HL-60/S4 (cell line): ENCODE data around the gene FIGNL1.

Experiments used
- in situ Hi-C: fragments of 300-500 bp; cut with MboI; formaldehyde crosslinking; loops from 2 replicates; pipeline ENCODE4 v1.14.3; 2022; ENCODE audit warnings: low sequenced_read_pairs

FIGNL1 gene

DNA sequence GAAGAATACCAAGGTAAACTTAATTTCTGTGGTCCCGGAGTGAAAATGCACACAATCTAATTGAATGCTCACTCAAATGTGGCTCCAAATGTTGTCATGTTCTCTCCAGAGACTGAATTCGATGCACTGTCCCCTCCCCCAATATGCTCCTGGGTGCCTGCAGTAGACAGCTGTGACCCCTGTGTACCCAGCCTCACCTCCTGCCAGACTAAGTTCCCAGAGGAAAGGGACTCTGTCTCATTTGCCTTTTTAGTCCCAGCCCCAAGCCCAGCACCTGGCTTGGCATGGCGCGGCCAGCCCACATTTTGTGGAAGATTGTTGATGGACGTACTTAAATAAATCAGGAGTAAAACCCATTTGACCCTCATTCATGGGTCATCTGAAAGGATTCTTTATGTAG, 21.8 kb upstream of the FIGNL1 start:
- in situ Hi-C loops: loop anchor here (25.0 kb wide), 1 partner anchor 690 kb away; no protein-coding TSS in a partner anchor

DNA sequence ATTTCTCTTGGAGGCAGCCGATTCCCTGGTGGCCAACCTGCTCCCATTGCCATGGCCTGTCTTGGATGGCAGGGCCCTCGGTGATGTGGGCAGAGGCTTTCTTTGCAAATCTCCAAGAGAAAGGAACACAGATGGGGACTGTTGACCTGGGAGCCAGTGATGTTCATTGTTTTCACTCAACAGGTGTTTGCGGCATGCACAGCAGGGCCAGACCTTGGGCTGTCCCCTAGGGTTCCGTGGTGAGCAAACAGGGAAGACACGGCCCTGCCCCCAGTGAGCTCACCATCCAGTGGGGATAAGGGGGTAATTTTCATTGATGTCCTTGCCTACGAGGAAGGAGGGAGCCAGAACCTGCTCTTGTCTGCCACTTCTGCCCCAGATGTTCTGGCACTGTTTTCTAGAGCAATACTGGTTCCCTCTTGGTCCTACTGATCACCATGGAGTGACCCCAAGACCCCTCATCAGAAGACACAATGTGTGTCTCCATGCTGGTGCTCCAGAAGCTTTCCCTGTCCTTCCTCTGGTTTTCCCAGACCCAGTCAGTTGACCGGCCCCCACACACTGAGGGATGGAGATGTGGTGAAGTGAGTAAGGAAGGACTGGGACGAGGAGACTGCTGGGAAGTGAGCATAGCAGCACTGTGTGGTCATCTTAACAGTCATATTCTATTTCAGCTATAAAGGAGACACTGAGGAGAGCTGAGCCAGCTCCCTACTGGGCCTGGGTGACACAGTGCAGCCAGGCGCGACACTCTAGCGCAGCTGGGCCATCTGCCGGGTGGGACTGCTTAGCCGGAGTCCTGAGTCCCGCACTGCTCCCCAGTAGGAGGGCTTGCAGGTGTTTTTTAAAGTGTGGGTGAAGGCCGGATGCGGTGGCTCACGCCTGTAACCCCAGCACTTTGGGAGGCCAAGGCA, 20.4 kb upstream of the FIGNL1 start:
- in situ Hi-C loops: loop anchor here (25.0 kb wide), 1 partner anchor 692 kb away; no protein-coding TSS in a partner anchor

DNA sequence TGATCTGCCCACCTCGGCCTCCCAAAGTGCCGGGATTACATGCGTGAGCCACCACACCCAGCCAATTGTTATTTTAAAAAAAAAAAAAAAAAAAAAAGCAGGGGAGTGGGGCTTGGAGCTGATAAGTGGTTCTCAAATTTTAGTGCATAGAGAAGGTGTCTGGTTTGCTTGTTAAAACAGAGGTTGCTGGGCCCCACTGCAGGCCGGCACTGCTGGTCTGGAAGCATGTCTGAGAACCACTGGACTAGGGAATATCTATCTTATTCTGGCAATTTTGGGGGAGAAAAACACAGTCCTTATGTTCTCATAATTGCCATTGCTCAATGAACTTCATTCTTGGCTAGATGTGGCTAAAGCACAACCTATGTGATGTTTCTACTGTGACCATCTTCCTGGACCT, 19.0 kb upstream of the FIGNL1 start:
- in situ Hi-C loops: loop anchor here (25.0 kb wide), 1 partner anchor 693 kb away; no protein-coding TSS in a partner anchor

DNA sequence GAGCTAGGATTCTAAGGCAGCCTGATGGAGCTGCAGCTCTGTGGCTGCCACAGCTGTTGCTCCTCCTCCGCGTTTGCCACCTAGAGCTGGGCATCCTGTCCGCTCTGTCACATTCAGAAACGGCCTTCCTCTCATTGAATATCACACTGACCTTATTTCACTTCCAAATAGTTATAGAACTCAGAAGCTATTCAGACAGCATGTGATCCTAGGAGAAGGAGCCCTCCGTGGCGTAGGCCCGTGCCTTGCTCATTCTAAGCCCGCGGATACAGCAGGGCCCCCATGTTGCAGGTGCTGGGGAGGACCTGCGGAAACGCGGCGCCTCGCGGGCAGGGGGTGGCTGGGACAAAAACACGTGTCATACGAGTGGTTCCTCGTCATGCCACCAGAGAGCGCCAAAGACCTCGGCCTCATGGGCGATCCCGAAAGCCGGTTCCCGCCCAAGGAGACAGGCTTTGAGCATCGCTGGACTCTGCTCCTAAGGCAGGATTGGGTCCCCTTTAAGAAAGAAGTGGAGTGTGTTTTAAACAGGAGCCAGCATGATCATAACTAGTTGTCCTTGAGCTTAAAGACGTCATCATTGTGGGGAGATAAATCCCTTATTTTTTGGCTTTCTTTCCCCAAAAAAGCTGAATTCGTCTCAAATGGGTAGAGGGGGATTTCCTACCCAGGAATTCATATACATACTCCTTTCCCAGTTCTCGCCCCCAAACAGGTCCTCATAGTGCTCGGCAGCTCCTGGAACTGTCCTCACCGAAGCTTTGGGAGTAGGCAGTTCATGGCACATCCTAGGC, 17.9 kb upstream of the FIGNL1 start:
- in situ Hi-C loops: loop anchor here (25.0 kb wide), 1 partner anchor 694 kb away; no protein-coding TSS in a partner anchor

DNA sequence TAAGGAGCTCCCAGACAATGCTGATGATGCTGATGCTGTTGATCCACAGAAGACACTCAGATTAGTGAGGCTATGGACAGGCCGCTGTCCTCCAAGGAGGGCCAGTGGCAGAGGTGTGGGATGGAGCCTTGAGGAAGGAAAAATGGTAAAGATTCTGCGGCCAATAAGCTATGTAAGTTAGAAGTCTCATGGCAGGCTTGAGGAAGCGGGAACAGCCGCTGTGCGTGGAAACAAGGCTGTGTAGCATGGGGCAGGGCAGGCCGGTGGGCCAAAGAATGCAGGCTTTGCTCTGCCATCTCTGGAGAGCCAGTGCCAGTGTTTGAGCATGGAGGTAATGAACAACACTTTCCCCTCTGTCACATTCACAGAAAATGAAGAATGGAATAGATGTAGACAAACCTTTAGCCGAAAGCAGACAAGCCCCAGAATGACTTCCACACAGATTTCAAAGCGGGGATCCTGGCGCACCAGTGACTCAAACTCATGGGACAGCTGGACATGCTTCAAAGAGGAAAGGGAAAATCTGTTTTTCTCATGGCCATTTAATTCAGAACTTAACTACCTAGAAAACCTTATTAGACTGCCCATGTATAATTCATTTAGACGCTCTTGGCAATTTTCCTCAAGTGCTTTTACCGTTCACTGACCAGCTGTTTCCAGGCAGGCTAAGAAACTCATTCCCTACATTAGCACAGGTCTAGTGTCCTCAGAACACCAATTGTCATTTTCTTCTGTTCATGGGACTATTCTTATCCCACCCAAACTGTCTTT, 16.9 kb upstream of the FIGNL1 start:
- in situ Hi-C loops: loop anchor here (25.0 kb wide), 1 partner anchor 695 kb away; no protein-coding TSS in a partner anchor

DNA sequence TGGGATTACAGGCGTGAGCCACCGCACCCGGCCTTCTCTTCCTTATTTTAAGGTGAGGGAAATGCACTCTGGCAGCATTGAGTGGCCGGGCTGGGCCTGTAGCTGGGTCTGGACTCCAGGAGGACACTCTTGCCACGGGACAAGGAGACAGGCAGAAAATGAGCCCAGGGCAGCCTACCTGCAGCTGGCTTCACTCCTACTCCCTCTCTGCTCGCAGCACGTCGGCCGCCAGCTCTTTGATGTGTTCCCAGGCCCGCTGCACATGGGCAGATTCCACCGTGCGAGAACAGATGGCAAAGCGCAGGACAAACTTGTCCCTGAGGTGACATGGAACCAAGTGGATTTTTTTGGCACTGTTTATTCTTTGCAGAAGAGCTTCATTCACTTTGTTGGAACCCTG, 12.9 kb upstream of the FIGNL1 start:
- in situ Hi-C loops: loop anchor here (25.0 kb wide), 1 partner anchor 699 kb away; no protein-coding TSS in a partner anchor

DNA sequence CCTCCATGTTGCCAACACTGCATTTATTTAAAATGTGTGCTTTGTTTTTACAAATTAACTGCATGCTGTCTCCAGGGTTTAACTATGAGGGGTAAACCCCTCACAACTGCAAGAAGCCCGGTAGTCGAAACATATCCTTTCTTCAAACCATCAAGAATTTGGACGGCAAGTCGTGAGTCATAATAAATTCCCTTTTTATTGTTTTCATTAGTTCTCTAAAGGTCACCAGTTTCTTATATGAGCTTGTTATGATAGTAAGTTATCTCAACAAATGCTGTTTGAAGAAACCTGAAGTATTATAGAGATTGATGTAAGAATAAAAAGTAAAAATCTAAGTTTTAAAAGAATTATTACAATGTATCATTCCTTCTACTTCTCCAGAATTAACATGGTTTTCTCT, 12.2 kb upstream of the FIGNL1 start:
- in situ Hi-C loops: loop anchor here (25.0 kb wide), 1 partner anchor 700 kb away; no protein-coding TSS in a partner anchor

DNA sequence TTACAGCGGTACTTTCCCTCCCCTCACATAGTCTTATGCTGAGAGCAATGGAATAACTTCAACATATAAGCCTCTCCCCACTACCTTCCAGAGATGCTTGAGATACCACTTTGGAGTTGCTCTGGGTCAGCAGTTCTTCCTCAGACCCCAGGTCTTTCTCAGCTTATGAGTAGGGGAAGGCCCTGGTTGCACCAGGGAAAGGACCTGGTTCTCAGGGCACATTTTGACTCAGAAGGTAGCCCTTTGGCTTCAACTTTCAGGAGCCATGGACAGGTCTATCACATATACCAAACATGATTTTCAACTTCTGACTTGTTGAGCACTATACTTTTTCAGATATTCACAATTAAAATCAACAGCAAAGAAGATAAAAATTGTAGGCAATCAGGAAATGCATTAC, 11.5 kb upstream of the FIGNL1 start:
- in situ Hi-C loops: loop anchor here (25.0 kb wide), 1 partner anchor 701 kb away; no protein-coding TSS in a partner anchor

DNA sequence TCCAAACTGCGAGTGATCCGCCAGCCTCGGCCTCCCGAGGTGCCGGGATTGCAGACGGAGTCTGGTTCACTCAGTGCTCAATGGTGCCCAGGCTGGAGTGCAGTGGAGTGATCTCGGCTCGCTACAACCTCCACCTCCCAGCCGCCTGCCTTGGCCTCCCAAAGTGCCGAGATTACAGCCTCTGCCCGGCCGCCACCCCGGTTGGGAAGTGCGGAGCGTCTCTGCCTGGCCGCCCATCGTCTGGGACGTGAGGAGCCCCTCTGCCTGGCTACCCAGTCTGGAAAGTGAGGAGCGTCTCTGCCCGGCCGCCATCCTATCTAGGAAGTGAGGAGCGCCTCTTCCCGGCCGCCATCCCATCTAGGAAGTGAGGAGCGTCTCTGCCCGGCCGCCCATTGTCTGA, 9.0 kb upstream of the FIGNL1 start:
- in situ Hi-C loops: loop anchor here (25.0 kb wide), 1 partner anchor 703 kb away; no protein-coding TSS in a partner anchor

DNA sequence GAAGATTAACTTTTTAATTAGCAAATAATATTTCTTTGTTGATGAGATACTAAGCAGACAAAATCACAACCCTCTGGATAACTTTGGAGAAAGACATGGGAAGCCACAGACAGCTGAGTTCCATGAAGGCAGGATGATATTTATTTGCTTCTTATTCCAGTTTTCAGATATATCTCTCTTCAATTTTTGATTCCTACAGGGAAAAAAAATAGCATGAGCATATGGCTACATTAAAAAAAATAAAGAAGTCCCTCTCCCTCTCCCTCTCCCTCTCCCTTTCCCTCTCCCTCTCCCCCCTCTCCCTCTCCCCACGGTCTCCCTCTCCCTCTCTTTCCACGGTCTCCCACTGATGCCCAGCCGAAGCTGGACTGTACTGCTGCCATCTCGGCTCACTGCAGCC, 8.5 kb upstream of the FIGNL1 start:
- in situ Hi-C loops: loop anchor here (25.0 kb wide), 1 partner anchor 704 kb away; no protein-coding TSS in a partner anchor

DNA sequence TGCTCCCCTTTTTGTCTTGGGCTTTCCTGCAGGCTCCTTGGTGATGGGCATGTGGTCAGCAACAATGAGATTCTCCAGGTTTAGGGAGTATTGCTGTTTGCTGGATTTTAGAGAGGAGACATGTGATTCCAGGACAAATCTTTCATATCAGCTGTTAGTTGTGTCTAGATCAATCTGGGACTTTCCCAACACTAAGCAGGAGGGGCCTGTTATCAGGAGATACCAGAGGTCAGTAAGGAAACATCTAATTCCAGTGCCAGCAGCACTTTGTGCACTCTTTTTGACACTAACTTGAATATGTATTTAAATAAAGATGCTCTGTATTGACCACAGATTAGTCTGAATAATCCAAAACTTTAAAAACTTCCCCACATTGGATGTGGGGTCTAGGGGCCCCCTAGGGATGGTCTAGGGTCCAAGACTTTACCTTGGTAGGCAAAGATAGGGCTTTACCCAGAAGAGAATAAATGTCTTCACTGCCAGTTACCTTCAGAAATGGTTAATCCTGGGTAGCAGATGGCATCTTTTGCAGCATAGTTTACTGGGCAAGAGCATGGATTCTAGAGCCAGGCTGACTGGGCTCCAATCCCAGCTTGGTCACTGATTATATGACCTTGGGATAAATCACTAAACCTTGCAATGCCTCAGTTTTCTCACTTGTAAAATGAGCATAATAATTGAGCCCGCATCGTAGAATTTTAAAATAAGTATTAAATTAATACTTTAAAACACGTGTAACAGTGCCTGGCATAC, 6.4 kb upstream of the FIGNL1 start:
- in situ Hi-C loops: loop anchor here (25.0 kb wide), 1 partner anchor 706 kb away; no protein-coding TSS in a partner anchor

DNA sequence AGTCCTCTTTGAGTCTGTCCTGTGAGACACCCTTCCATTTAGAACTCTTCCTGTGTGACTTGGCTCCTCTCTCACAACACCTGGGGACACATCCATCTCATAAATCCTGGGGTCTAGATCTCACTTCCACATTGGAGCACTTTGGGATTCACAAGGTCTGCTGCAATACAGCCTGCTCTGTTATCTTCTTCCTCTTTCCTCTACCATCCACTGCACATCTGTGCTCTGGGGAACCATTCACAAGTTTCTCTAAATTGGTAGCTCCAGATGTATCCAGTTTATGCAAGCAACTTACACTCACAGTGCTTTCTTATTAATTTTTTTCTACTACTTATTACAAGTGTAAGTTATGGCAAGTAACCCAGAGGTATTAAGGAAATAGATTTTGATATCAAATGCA, 5.5 kb upstream of the FIGNL1 start:
- in situ Hi-C loops: loop anchor here (25.0 kb wide), 1 partner anchor 707 kb away; no protein-coding TSS in a partner anchor

DNA sequence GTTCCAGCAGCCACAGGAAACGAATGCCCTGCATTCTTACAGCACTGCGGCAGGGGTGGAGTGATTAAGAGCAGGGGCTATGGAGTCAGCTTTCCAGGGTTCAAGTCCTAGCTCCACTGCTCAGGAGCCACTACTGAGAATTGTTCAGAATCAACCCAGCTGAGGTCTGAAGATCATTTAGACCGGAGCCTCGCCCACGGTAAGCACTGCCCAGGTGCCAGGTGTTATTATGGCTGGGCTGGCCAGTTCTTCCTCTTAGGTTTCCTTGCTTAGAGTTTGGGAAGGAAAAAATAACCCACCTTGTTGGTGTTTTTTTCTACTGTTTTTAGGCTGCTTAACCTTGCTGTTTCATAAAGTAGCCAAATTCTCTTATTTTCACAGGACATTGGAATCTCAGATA, 4.8 kb upstream of the FIGNL1 start:
- in situ Hi-C loops: loop anchor here (25.0 kb wide), 1 partner anchor 707 kb away; no protein-coding TSS in a partner anchor

DNA sequence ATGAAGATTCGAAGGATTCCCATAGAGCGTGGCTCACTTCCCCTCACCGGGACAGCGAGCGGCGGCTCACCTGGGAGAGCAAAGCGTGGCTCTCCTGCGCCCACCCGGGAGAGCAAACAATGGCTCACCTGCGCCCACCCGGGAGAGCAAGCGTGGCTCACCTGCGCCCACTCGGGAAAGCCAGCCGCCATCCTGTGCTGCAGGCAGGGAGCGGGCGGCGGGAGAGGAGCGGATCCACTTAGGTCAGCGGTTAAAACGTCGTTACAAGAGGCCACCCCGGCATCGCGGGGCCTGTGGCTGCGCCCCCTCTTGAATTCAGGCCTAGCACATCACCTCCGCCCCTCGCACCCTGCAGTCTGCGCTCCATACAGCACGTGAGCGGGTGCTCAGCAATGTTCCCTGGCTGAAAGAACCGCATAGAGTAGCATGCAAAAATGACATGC, 461 bp upstream of the FIGNL1 start:
- in situ Hi-C loops: loop anchor here (25.0 kb wide), 1 partner anchor 712 kb away; no protein-coding TSS in a partner anchor

DNA sequence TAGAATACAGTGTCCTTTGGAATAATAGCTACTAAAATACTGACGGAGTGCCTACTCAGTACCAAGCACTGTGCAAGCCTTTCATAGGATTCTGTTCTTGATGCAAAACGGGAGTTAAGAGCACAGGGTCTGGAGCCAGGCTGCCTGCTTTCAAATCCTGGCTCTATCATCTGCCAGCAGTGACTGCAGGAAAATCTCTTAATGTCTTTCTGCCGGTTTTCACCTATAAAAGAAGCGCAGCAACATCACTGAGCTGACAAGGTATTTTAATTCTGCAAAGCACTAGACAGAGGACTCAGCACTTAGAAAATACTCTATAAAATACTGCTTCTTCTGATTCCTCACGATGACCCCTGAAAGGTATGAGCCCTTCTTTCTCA, 659 bp downstream of the FIGNL1 start:
- in situ Hi-C loops: no loop called here

DNA sequence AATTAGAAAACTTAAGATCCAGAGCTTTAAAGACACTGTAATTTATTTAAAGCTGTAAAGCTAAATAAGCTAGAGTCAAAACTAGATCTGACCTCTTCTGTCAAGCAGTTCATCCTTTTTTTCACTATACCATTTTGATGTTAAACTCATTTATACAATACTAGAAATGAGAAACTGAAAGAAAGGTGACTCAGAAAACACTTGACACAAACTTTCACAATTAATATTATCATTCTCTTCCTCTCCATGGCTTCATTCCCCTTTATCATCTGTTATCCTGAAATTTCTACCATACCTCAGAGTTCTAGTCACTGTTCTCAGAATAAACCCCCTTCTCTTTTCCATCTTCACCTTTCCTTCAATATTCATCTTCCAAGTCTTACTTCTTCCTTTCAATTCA, 1.3 kb downstream of the FIGNL1 start:
- in situ Hi-C loops: no loop called here

DNA sequence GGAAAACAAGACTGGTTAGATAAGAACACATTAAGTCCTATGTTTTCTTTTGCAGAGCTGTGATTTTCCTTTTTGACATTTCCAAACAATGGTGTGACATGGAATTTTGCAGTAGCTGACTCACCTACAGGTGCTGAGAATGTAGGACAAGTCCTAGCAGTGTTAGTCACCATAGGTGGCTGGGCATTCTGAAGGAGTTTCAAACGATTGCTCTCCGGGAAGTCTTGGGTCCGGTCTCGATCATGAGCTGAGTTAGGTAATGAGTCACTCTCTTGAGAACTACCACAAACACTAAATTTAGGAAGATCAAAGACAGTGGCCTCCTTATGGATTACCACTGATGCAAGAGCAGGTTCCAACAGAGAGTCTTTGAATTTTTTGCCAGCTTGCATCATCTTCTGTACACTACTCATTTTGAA, 3.6 kb downstream of the FIGNL1 start:
- in situ Hi-C loops: no loop called here

DNA sequence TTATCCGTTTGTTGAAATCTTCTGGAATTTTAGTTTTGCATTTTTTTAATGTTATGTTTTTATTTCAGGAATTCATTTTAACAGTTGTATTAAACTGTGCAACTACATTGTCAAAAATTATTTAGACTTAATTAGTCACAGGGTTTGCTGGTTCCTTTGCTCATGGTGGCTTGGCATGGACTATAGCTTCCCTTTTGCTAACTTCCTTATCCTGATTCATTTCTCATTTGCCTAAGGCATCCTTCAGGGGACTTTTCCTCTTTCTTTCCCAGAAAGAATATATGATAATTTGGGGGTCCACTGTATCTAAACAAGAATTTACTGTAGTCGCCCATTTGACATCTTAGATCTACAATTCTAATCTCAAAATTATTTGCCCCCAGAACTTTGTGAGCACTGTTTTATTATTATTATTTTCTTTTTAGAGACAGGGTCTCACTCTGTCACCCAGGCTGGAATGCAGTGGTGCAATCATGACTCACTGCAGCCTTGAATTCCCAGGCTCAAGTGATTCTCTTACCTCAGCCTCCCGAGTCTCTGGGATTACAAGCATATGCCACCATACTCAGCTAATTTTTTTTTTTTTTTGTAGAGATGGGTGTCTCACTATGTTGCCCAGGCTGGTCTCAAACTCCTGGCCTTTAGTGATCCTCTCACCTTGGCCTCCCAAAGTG, 13.9 kb downstream of the FIGNL1 start:
- in situ Hi-C loops: no loop called here
